ENCODE measurements around the gene SCFD2. TPM values are rescaled to one million over a fixed set of nuclear protein-coding genes. Genes with fewer than 3 reads are reported as not detected.

SCFD2 gene
- total and polyA plus RNA-seq, 4 donors = 4.3 to 28.8 (median 7.4) TPM

DNA sequence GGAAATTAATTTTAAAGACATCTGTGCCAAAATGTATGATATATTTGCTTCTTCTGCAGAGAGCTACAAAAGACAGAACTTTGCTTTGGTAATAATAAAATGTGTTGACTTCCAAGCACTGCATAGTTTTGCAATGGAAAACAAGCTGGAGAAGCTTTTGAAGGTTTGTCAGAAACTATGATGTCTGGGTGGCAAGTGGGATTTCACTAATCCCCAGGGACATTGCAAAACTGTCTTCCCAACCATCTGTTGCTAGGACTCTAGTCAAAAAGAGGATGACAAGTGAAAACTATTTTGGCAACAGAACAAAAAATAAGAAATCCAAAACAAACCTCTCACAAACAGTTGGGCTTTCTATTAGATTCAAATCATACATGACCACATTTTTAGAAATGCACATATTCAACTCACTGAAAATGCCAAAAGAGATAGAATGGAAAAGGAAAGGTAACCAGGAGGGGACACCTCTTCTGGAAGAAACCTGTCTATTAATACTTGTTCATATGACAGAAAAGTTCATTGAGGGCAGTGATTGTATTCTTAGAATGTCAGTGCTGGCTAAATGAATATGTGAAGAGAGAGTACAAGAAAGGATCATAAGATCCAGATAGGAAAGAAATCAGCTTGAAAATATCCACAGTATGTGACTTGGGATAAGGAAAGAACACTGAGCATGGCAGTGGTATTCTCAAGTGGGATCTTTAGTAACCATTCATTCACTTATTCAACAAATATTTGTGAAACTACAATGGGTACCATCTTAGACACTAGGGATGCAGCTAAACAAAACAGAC, 275.7 kb downstream of the SCFD2 start (continued):
- TF ChIP-seq, protein P1, sequence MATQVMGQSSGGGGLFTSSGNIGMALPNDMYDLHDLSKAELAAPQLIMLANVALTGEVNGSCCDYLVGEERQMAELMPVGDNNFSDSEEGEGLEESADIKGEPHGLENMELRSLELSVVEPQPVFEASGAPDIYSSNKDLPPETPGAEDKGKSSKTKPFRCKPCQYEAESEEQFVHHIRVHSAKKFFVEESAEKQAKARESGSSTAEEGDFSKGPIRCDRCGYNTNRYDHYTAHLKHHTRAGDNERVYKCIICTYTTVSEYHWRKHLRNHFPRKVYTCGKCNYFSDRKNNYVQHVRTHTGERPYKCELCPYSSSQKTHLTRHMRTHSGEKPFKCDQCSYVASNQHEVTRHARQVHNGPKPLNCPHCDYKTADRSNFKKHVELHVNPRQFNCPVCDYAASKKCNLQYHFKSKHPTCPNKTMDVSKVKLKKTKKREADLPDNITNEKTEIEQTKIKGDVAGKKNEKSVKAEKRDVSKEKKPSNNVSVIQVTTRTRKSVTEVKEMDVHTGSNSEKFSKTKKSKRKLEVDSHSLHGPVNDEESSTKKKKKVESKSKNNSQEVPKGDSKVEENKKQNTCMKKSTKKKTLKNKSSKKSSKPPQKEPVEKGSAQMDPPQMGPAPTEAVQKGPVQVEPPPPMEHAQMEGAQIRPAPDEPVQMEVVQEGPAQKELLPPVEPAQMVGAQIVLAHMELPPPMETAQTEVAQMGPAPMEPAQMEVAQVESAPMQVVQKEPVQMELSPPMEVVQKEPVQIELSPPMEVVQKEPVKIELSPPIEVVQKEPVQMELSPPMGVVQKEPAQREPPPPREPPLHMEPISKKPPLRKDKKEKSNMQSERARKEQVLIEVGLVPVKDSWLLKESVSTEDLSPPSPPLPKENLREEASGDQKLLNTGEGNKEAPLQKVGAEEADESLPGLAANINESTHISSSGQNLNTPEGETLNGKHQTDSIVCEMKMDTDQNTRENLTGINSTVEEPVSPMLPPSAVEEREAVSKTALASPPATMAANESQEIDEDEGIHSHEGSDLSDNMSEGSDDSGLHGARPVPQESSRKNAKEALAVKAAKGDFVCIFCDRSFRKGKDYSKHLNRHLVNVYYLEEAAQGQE (IDR thresholded peaks at IDR 0.05) = no peak
- TF ChIP-seq EGR1 (IDR thresholded peaks at IDR 0.05; ENCODE audit: low read depth in 2 of 2) (no peak), HNF4G (IDR thresholded peaks at IDR 0.05) (no peak)

DNA sequence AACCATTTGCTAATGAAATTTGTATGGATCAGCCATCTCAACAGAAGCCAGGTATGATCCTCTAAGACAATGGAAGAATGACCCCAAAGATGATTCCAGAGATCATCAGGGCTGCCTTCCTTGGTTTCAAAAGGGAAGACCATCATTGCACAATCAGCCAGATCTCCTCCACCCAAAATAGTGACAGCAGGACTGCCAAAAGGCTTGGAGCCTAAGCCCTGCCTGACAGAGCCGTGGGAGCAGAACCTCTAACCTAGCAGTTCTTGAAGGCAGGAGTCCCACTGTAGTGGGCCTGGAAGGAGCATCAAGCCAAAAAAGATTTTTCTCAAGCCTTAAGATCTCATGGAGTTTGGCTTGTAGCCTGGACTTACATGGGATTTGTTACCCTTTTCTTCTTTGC, 277.7 kb downstream of the SCFD2 start:
- H3K4me3 ChIP-seq (ENCODE audit: low read depth in 1 of 3, low read length in 3 of 3) = no peak overlapping the region
- peaks cover 0 to 4% (median 2%) of the 10 kb centered on the region in 4 donors for H3K9me3 ChIP-seq (ENCODE audit: control insufficient read depth in 4 of 4, low read length in 3 of 4)
- no peaks in the 10 kb centered on the region for H3K4me1 ChIP-seq (ENCODE audit: control insufficient read depth in 4 of 4, insufficient read depth in 4 of 4, low read length in 3 of 4)
- no peak overlapping the region for H3K9ac ChIP-seq (ENCODE audit: low read depth in 1 of 2, low read length in 2 of 2)
- H3K36me3 ChIP-seq (ENCODE audit: control insufficient read depth in 4 of 4, insufficient read depth in 3 of 4, low read depth in 1 of 4, low read length in 3 of 4) = no peaks in the 10 kb centered on the region
- H3K27ac ChIP-seq (ENCODE audit: low read depth in 1 of 2, low read length in 2 of 2) = no peak overlapping the region
- no peaks in the 10 kb centered on the region for H3K27me3 ChIP-seq (ENCODE audit: control insufficient read depth in 4 of 4, insufficient read depth in 4 of 4, low read length in 3 of 4)
- 89% methylated on average over 1 of the region's 1 CpG for WGBS
- no peak for DNase-seq (ENCODE audit: low spot score)
- no peak for TF ChIP-seq YY1 (IDR thresholded peaks at IDR 0.05)
- TF ChIP-seq, protein P2, sequence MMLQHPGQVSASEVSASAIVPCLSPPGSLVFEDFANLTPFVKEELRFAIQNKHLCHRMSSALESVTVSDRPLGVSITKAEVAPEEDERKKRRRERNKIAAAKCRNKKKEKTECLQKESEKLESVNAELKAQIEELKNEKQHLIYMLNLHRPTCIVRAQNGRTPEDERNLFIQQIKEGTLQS (IDR thresholded peaks at IDR 0.05) = no peak
- TF ChIP-seq NR2F2 (IDR thresholded peaks at IDR 0.05) = no peak
- TF ChIP-seq HNF4A (conservative IDR thresholded peaks at IDR 0.05) = no peak
- TF ChIP-seq, protein P3, sequence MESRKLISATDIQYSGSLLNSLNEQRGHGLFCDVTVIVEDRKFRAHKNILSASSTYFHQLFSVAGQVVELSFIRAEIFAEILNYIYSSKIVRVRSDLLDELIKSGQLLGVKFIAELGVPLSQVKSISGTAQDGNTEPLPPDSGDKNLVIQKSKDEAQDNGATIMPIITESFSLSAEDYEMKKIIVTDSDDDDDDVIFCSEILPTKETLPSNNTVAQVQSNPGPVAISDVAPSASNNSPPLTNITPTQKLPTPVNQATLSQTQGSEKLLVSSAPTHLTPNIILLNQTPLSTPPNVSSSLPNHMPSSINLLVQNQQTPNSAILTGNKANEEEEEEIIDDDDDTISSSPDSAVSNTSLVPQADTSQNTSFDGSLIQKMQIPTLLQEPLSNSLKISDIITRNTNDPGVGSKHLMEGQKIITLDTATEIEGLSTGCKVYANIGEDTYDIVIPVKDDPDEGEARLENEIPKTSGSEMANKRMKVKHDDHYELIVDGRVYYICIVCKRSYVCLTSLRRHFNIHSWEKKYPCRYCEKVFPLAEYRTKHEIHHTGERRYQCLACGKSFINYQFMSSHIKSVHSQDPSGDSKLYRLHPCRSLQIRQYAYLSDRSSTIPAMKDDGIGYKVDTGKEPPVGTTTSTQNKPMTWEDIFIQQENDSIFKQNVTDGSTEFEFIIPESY (IDR thresholded peaks at IDR 0.05) = no peak
- TF ChIP-seq RXRA (IDR thresholded peaks at IDR 0.05) = no peak
- TF ChIP-seq, protein P1 (IDR thresholded peaks at IDR 0.05) = no peak
- TF ChIP-seq SP1 (IDR thresholded peaks at IDR 0.05) = no peak
- no peak for TF ChIP-seq FOXA2 (IDR thresholded peaks at IDR 0.05)
- TF ChIP-seq, protein P4, sequence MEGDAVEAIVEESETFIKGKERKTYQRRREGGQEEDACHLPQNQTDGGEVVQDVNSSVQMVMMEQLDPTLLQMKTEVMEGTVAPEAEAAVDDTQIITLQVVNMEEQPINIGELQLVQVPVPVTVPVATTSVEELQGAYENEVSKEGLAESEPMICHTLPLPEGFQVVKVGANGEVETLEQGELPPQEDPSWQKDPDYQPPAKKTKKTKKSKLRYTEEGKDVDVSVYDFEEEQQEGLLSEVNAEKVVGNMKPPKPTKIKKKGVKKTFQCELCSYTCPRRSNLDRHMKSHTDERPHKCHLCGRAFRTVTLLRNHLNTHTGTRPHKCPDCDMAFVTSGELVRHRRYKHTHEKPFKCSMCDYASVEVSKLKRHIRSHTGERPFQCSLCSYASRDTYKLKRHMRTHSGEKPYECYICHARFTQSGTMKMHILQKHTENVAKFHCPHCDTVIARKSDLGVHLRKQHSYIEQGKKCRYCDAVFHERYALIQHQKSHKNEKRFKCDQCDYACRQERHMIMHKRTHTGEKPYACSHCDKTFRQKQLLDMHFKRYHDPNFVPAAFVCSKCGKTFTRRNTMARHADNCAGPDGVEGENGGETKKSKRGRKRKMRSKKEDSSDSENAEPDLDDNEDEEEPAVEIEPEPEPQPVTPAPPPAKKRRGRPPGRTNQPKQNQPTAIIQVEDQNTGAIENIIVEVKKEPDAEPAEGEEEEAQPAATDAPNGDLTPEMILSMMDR (IDR thresholded peaks at IDR 0.05; ENCODE audit: low read depth, low read length, missing input control) = no peak
- TF ChIP-seq TAF1 (conservative IDR thresholded peaks at IDR 0.05) = no peak
